Caco-2 (cell line): ENCODE data around the gene LRRC4C. TPM values are rescaled to one million over a fixed set of nuclear protein-coding genes. Genes with fewer than 3 reads are reported as not detected.

ENCODE experiments used
- BruUV-seq: library from RNA; stranded (reverse); fragments of 400-500 nt; replicated peaks from 2 replicates; lab custom pipeline; 2021; lab: Mats Ljungman, UMichigan
- CTCF ChIA-PET: fragments of 300-600 bp; sonication (Branson Sonifier 250); formaldehyde crosslinking; loops from one replicate; lab custom pipeline; 2022; ENCODE audit warnings: antibody characterized with exemption; lab: Charles Lee
- POLR2A ChIA-PET: fragments of 300-600 bp; sonication (Branson Sonifier 250); formaldehyde crosslinking; loops from one replicate; lab custom pipeline; 2022; ENCODE audit warnings: antibody characterized with exemption; lab: Charles Lee
- DNase-seq, 2 experiments: peaks; one replicate each; pipeline versions ENCODE4 v3.0.0 to v3.0.0-alpha.2; 2020 to 2022
- H3K27me3 ChIP-seq: replicated peaks from 2 replicates; pipeline ENCODE4 v1.6.0; 2011; ENCODE audit warnings: low read length; ENCODE audit not compliant: control insufficient read depth, insufficient read depth
- H3K36me3 ChIP-seq: 2 replicates; pipeline ENCODE4 v1.5.1; 2011; ENCODE audit warnings: low read length; ENCODE audit not compliant: control insufficient read depth, insufficient read depth
- H3K4me1 ChIP-seq: fragments of 250-450 bp; sonication (Bioruptor Pico); 2 replicates; pipeline ENCODE4 v1.5.1; 2020; ENCODE audit warnings: mild to moderate bottlenecking
- H3K4me3 ChIP-seq: 2 replicates; pipeline ENCODE4 v1.5.1; 2011; ENCODE audit warnings: low read depth, mild to moderate bottlenecking, control low read depth, low read length
- H3K9me3 ChIP-seq: fragments of 250-450 bp; sonication (Bioruptor Pico); 2 replicates; pipeline ENCODE4 v1.5.1; 2020; ENCODE audit warnings: mild to moderate bottlenecking, moderate library complexity
- H3K27ac Mint-ChIP-seq: one replicate; pipeline ENCODE4 v1.8.0; 2022; ENCODE audit warnings: mixed read lengths; ENCODE audit not compliant: unreplicated experiment
- H3K27me3 Mint-ChIP-seq: one replicate; pipeline ENCODE4 v1.8.0; 2022; ENCODE audit warnings: mixed read lengths; ENCODE audit not compliant: insufficient read depth, unreplicated experiment
- H3K36me3 Mint-ChIP-seq: one replicate; pipeline ENCODE4 v1.8.0; 2022; ENCODE audit warnings: mild to moderate bottlenecking, mixed read lengths; ENCODE audit not compliant: insufficient read depth, unreplicated experiment
- H3K4me1 Mint-ChIP-seq: one replicate; pipeline ENCODE4 v1.8.0; 2022; ENCODE audit warnings: low read depth, mixed read lengths; ENCODE audit not compliant: unreplicated experiment
- H3K4me3 Mint-ChIP-seq: one replicate; pipeline ENCODE4 v1.8.0; 2022; ENCODE audit warnings: mild to moderate bottlenecking, moderate library complexity, mixed read lengths; ENCODE audit not compliant: unreplicated experiment
- H3K9me3 Mint-ChIP-seq: one replicate; pipeline ENCODE4 v1.8.0; 2022; ENCODE audit warnings: mixed read lengths; ENCODE audit not compliant: unreplicated experiment
- CTCF ChIP-seq, 2 experiments: fragments of 200-600 bp in 1 of 2; IDR thresholded peaks; 1 replicate in 1 of 2; 2 replicates in 1 of 2; pipeline versions ENCODE4 v1.5.1 to v1.8.0; 2011 to 2022; ENCODE audit warnings: antibody characterized with exemption in 1 of 2, control low read depth in 1 of 2, inconsistent platforms in 1 of 2, low read depth in 1 of 2, low read length in 1 of 2, mild to moderate bottlenecking in 1 of 2, moderate library complexity in 1 of 2; ENCODE audit not compliant: insufficient read depth in 1 of 2, severe bottlenecking in 1 of 2, unreplicated experiment in 1 of 2
- intact Hi-C: fragments of 100-400 bp; cut with micrococcal nuclease; formaldehyde crosslinking; loops from one replicate; pipeline ENCODE4 v1.10.0; 2022; ENCODE audit not compliant: unreplicated experiment
- total RNA-seq: library from RNA; stranded (reverse); gene quantifications from 2 replicates; pipeline ENCODE4 v1.2.3, GENCODE V29; 2022

LRRC4C gene
- total RNA-seq, 1 experiment from 2014 or later, result not detected

DNA sequence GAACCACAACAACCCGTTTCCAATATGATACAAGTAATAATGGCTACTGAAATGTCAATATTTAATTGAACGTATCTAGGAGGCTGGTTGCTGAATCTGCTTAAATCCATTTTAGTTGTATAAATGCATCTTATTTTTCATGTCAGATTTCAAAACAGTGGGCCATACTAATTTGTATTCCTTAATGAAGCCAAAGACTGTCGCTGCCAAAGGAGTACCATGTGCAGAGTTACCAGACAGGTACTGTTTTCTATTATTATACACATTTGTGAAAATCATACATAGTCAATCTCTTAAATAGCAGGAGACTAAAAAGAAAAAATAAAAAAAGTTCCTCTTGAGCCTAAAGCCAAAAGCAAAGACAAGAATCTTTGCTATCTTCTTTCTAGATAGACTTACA lies 632.3 kb downstream of the LRRC4C start:
- Mint-ChIP-seq H3K4me3 (no peak overlapping the region), H3K27ac (no peak overlapping the region), H3K9me3 (no peaks in the 10 kb centered on the region), H3K4me1 (no peaks in the 10 kb centered on the region), H3K27me3 (no peaks in the 10 kb centered on the region), H3K36me3 (no peaks in the 10 kb centered on the region)
- Histone ChIP-seq H3K27me3 (no peaks in the 10 kb centered on the region), H3K4me3 (no peak overlapping the region), H3K4me1 (no peaks in the 10 kb centered on the region), H3K9me3 (no peaks in the 10 kb centered on the region), H3K36me3 (no peaks in the 10 kb centered on the region)
- intact Hi-C loops, result no loop called here
- no TSS peak for BruUV-seq
- CTCF ChIA-PET, result no interaction called here
- no peak for TF ChIP-seq CTCF (IDR thresholded peaks at IDR 0.05; ENCODE audit: insufficient read depth in 1 of 2, low read depth in 1 of 2, low read length in 1 of 2, severe bottlenecking in 1 of 2, unreplicated experiment in 1 of 2)
- no peak for DNase-seq
- POLR2A ChIA-PET, result no interaction called here

DNA sequence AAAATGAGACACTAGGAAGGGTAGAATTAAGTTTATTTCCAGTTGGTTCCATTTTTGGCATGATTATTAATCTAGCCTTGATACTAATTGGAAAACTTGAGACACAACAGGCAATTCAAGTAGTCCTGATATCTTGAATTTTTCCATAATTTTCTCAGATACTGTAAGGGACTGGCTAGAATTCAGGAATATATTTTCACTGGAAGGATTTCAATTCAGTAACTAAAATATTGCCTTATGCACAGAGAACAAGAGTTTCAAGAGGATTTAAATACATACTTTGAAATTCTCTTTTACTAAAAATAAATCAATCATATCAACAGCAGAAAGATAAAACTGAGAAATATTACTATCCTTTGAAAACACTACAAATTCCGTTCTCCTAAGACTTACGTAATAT lies 632.9 kb downstream of the LRRC4C start:
- Histone ChIP-seq H3K4me1 (no peaks in the 10 kb centered on the region), H3K4me3 (no peak overlapping the region), H3K9me3 (no peaks in the 10 kb centered on the region), H3K36me3 (no peaks in the 10 kb centered on the region), H3K27me3 (no peaks in the 10 kb centered on the region)
- intact Hi-C loops, result no loop called here
- no peak for DNase-seq
- Mint-ChIP-seq H3K9me3 (no peaks in the 10 kb centered on the region), H3K36me3 (no peaks in the 10 kb centered on the region), H3K27me3 (no peaks in the 10 kb centered on the region), H3K4me1 (no peaks in the 10 kb centered on the region), H3K27ac (no peak overlapping the region), H3K4me3 (no peak overlapping the region)
- CTCF ChIA-PET, result no interaction called here
- BruUV-seq, result no TSS peak
- POLR2A ChIA-PET, result no interaction called here
- TF ChIP-seq CTCF (IDR thresholded peaks at IDR 0.05; ENCODE audit: insufficient read depth in 1 of 2, low read depth in 1 of 2, low read length in 1 of 2, severe bottlenecking in 1 of 2, unreplicated experiment in 1 of 2), result no peak

DNA sequence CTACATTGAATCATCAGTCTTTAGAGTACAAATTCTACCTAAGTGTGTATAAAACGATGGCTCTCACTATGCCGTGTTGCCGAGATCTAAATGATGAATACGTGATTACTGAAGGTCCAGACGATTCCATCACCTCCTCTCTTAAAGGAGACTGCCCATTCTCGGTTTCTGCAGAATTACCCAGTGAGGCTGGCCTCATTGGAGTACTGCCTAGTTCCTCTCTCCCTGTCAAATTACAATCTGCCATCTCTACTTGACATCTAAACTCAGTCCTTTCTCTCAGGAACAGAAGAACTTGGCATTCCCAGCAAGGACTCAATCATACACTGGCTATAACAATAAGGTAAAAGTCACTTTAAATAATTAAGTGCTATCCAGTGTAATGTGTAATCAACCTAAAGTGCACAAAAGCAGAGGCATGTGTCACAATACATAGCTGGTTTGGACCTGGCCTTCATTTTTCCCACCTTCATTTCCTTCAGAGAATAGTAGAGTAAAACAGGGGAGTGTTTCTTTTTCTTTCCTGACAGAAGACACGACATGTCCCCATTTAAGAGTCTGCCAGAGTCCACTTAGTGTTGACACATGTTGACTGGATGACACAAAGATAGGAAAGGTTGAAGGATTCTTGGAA lies 634.1 kb downstream of the LRRC4C start:
- CTCF ChIA-PET, result no interaction called here

More for the DNA sequence above, 634.1 kb downstream of the LRRC4C start:
- H3K27me3 ChIP-seq, result no peaks in the 10 kb centered on the region
- BruUV-seq, result no TSS peak
- no peak for DNase-seq
- no peak for TF ChIP-seq CTCF (IDR thresholded peaks at IDR 0.05; ENCODE audit: insufficient read depth in 1 of 2, low read depth in 1 of 2, low read length in 1 of 2, severe bottlenecking in 1 of 2, unreplicated experiment in 1 of 2)
- H3K4me3 Mint-ChIP-seq, result no peak overlapping the region
- no peaks in the 10 kb centered on the region for H3K9me3 Mint-ChIP-seq
- H3K4me1 Mint-ChIP-seq, result no peaks in the 10 kb centered on the region
- intact Hi-C loops, result no loop called here
- H3K36me3 ChIP-seq, result no peaks in the 10 kb centered on the region
- H3K4me1 ChIP-seq, result no peaks in the 10 kb centered on the region
- H3K9me3 ChIP-seq, result no peaks in the 10 kb centered on the region
- H3K27me3 Mint-ChIP-seq, result no peaks in the 10 kb centered on the region
- H3K27ac Mint-ChIP-seq, result no peak overlapping the region
- POLR2A ChIA-PET, result no interaction called here
- H3K4me3 ChIP-seq, result no peak overlapping the region
- H3K36me3 Mint-ChIP-seq, result no peaks in the 10 kb centered on the region
